HG02852 (cell line): Measurements from ENCODE around the gene PNPLA6.

Experiments
- ATAC-seq: cut with Tn5 transposase; IDR thresholded peaks from one replicate; pipeline ENCODE4 v1.9.1; 2021; ENCODE audit warnings: mild to moderate bottlenecking, moderate library complexity; ENCODE audit not compliant: unreplicated experiment

The PNPLA6 gene

DNA sequence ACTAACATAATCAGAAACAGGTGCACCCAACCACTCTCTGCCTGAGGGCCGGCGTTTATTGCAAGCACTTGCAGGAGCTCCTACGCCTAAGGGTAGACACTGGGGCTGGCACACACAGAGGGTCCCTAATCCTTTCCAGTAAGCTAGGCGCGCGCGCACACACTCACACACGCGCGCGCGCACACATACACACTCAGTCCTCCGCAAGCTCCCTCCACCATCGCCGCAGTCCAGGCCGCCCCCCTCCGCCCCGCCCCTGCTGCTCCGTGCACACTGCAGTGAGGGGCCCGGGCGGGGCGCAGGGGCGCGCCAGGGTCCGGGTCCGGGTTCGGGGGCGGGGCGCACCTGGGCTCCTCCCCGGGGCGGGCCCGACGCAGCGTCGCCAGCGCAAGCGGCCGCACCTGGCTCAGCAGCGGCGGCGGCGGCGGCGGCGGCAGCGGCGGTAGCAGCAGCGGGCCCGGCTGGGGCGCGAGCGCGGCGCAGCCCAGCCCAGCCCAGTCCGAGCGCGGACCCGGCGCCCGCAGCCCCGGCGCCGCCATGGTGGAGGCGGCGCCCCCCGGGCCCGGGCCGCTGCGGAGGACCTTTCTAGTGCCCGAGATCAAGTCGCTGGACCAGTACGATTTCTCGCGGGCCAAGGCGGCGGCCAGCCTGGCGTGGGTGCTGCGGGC, 60.1 kb downstream of the PNPLA6 start, which contains the start of gene CAMSAP3:
Gene CAMSAP3, plus strand, starts transcription at position 398 of the 668 bp plus-strand sequence. Its CDS starts 140 bp downstream, at position 538.
- no peak for ATAC-seq

GRCh38 chr19:7596211-7596937, 60.9 kb downstream of the PNPLA6 start:
- no peak for ATAC-seq

- no peak for ATAC-seq
Measured at GRCh38 chr19:7597689-7598088, 62.2 kb downstream of the PNPLA6 start.

GRCh38 chr19:7598180-7598579, 62.7 kb downstream of the PNPLA6 start:
- ATAC-seq, result no peak

- no peak for ATAC-seq
Measured at GRCh38 chr19:7600721-7601120, 65.2 kb downstream of the PNPLA6 start.

- no peak for ATAC-seq
Measured at GRCh38 chr19:7602240-7602934, 66.9 kb downstream of the PNPLA6 start.

DNA sequence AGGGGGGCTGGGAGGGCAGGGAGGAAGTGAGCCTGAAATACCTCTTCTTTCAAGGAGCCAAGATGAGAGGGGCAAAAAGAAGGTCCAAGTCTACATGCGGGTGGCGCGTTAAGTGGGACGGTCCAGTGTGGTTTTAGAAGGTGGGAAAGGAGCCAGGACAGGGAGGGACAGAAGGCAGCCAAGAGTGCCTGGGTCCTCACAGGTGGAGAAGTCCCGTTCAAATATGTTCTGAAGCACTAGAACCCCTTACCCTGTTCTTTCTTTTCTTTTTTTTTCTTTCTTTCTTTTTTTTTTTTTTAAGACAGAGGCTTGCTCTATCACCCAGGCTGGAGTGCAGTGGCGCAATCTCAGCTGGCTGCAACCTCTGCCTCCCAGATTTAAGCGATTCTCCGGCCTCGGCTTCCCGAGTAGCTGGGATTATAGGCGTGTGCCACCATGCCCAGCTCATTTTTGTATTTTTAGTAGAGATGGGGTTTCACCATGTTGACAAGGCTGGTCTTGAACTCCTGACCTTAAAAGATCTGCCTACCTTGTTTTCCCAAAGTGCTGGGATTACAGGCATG, 67.5 kb downstream of the PNPLA6 start:
- no peak for ATAC-seq

- ATAC-seq, result no peak
Measured at GRCh38 chr19:7603919-7604318, 68.4 kb downstream of the PNPLA6 start.

- no peak for ATAC-seq
Measured at GRCh38 chr19:7605490-7606222, 70.1 kb downstream of the PNPLA6 start.

DNA sequence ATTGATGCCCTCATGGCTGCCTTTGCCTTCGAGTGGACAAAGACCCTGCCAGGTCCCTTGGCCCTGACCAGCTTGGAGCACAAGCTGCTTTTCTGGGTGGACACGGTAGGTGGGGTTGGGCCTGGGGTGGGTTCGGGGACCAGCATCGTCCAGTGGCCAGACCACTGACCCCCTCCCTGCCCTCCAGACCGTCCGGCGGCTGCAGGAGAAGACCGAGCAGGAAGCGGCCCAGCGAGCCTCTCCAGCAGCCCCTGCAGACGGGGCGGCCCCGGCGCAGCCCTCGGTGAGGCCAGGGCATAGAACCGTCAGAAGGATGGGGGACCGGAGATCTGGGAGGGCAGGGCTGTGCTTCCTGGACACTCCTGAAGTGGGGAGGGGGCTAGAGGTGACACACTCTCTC, 70.8 kb downstream of the PNPLA6 start:
- ATAC-seq, result no peak

- no peak for ATAC-seq
Measured at GRCh38 chr19:7607212-7607873, 71.8 kb downstream of the PNPLA6 start.

DNA sequence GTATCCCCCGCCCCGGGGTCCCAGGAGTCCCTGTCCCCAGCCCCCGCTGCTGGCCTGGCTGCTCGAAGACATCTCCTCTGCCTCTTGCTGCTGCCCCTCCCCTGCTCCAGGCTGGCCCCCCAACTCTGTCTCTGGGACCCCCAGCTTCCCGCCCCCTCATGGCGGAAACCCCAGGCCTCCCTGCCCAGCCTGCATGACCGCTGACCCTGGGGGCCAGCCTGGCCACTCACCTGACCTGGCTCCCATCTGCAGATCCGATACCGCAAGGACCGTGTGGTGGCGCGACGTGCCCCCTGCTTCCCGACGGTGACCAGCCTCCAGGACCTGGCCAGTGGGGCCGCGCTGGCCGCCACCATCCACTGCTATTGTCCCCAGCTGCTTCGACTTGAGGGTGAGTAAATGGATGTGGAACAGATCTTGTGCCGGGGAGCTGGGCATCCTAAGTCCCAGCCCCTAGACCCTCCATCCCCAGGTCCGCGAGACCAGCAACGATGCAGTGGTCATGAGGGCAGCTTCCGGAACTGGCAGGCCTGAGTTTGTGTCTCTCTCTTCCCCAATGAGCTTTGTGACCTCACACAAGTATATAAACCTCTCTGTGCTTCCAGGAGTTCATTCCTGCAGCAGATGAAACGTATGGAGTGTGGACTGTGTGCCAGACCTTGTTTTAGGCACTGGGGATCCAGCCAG, 72.5 kb downstream of the PNPLA6 start:
- no peak for ATAC-seq

DNA sequence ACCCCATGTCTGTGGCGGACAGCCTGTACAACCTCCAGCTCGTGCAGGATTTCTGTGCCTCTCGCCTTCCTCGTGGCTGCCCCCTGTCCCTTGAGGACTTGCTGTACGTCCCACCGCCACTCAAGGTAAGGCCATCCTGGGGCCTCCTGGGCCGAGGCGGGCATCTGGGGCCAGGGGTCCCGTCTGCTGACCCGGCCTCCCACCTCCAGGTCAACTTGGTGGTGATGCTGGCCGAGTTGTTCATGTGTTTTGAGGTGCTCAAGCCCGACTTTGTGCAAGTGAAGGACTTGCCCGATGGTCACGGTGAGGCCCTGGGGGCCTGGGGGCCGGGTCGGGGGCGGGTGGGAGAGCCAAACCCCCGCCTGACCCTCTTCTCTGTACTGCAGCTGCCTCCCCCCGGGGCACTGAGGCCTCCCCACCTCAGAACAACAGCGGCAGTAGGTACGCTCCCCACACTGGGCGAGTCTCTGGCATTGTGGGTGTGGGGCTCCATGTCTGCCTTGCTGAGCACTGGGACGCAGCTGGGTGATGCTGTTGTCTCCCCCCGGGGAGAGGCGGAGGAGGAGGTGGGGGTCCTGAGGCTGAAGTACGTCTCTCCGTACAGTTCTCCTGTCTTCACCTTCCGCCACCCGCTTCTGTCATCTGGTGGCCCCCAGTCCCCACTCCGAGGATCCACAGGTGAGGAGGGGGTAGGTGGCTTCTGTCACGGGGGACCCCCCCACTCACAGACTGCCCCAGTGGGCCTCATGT, 75.1 kb downstream of the PNPLA6 start:
- ATAC-seq, result no peak
